SU-DHL-6 (cell line): Measurements from ENCODE around the gene NGLY1.

Experiments
- H2AFZ ChIP-seq: fragments of 200-600 bp; sonication (generic); 2 replicates; pipeline ENCODE4 v1.6.1; 2014; ENCODE audit warnings: low read depth, mild to moderate bottlenecking, moderate library complexity, mixed read lengths, antibody characterized with exemption, low read length; ENCODE audit not compliant: severe bottlenecking
- H3F3A ChIP-seq: fragments of 200-600 bp; shearing (Covaris generic); 2 replicates; pipeline ENCODE4 v1.6.0; 2016; ENCODE audit warnings: antibody characterized with exemption, mild to moderate bottlenecking; ENCODE audit not compliant: insufficient read depth
- H3K27ac ChIP-seq: fragments of 200-600 bp; sonication (generic); 2 replicates; pipeline ENCODE4 v1.5.1; 2016; ENCODE audit warnings: low read depth, mild to moderate bottlenecking, low read length, moderate library complexity, mixed read lengths
- H3K27me3 ChIP-seq: fragments of 200-600 bp; sonication (generic), shearing (Covaris generic); 2 replicates; pipeline ENCODE4 v1.6.0; 2014; ENCODE audit warnings: mild to moderate bottlenecking, low read length
- H3K36me3 ChIP-seq: fragments of 200-600 bp; sonication (generic); 2 replicates; pipeline ENCODE4 v1.6.1; 2014; ENCODE audit warnings: mild to moderate bottlenecking, low read length, mixed read lengths
- H3K4me2 ChIP-seq: fragments of 300-600, 200-600 bp; shearing (Covaris generic), sonication (generic); 2 replicates; pipeline ENCODE4 v1.6.0; 2014; ENCODE audit warnings: low read length, low read depth, mild to moderate bottlenecking; ENCODE audit not compliant: poor library complexity, severe bottlenecking
- H3K4me3 ChIP-seq: fragments of 200-600 bp; sonication (generic); 2 replicates; pipeline ENCODE4 v1.5.1; 2014; ENCODE audit warnings: antibody characterized with exemption, low read length, mild to moderate bottlenecking, mixed read lengths; ENCODE audit not compliant: insufficient read depth, poor library complexity, severe bottlenecking
- H3K79me2 ChIP-seq: fragments of 200-600 bp; sonication (generic); 2 replicates; pipeline ENCODE4 v1.6.1; 2014; ENCODE audit warnings: mild to moderate bottlenecking, low read length, moderate library complexity; ENCODE audit not compliant: insufficient read depth
- H3K9ac ChIP-seq: fragments of 200-600 bp; sonication (generic); 2 replicates; pipeline ENCODE4 v1.7.0; 2014; ENCODE audit warnings: mild to moderate bottlenecking, low read length
- H3K9me2 ChIP-seq: fragments of 200-600 bp; sonication (generic); replicated peaks from 2 replicates; pipeline ENCODE4 v1.6.1; 2014; ENCODE audit warnings: low read length; ENCODE audit not compliant: insufficient read depth
- H3K9me3 ChIP-seq: fragments of 200-600 bp; sonication (generic); 2 replicates; pipeline ENCODE4 v1.6.1; 2014; ENCODE audit warnings: low read length, mixed read lengths; ENCODE audit not compliant: insufficient read depth
- H4K20me1 ChIP-seq: fragments of 200-600 bp; sonication (generic); 2 replicates; pipeline ENCODE4 v1.6.1; 2014; ENCODE audit warnings: low read depth, mild to moderate bottlenecking, antibody characterized with exemption, low read length, moderate library complexity, mixed read lengths
- CTCF ChIP-seq: fragments of 200-600 bp; sonication (generic); IDR thresholded peaks from one replicate; pipeline ENCODE4 v1.5.1; 2017; ENCODE audit warnings: antibody characterized with exemption, mild to moderate bottlenecking, low read length, moderate library complexity; ENCODE audit not compliant: insufficient read depth, poor library complexity, severe bottlenecking
- EZH2phosphoT487 ChIP-seq: fragments of 200-600 bp; sonication (generic), shearing (Covaris generic); conservative IDR thresholded peaks from 2 replicates; pipeline ENCODE4 v1.6.1; 2018; ENCODE audit warnings: mild to moderate bottlenecking, antibody characterized with exemption, low read length, moderate library complexity, mixed read lengths

Gene NGLY1

DNA sequence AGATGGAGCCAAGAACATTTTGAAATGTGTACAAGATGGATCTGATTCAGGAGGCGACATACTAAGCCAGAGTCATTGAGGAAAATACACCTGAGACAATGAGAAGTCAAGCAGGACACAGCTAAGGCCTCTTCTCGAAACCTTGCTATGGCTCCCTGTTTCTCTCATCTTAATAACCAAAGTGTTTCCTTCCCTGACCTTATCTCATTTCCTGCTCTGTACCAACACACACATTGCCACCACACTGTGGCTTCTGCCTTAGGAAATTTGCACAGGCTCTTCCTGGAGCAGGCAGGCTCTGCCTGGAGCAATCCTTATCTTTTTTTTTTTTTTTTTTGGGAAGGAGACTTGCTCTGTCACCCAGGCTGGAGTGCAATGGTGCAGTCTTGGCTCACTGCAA lies 43.3 kb upstream of the NGLY1 start:
- Histone ChIP-seq H3K9me2 (no peaks in the 10 kb centered on the region), H2AFZ (no peak overlapping the region), H3K4me3 (no peak overlapping the region), H3K4me2 (no peak overlapping the region), H3K36me3 (no peaks in the 10 kb centered on the region; the same call in 1 of the 2 replicates), H3K27me3 (no peaks in the 10 kb centered on the region), H3K79me2 (no peaks in the 10 kb centered on the region), H3K27ac (no peak overlapping the region), H3K9me3 (no peaks in the 10 kb centered on the region), H3K9ac (no peak overlapping the region), H3F3A (no peaks in the 10 kb centered on the region), H4K20me1 (no peaks in the 10 kb centered on the region)
- TF ChIP-seq CTCF (no peak), EZH2phosphoT487 (no peak)

DNA sequence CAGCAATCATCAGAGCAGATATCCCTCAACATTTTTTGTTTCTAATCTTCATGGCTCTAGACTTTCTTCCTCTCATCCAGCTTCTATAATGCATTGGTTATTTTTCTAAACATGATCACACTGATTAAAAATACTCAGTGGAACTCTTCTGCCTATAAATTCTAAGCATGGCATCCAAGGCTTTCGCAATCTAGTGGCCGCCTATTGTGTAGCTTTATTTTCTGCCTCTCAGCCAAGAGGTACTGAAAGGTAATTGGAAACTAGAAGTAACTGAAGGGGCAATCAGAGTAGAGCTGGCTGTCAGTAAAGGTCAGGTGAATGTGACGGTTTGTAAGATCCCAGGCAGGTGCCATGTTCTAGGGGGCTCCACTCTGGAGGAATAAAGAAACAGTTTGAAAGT lies 40.1 kb upstream of the NGLY1 start:
- H3K27ac ChIP-seq = no peak overlapping the region
- H3K27me3 ChIP-seq = no peaks in the 10 kb centered on the region; the same call in 1 of the 2 replicates
- H3F3A ChIP-seq = no peaks in the 10 kb centered on the region
- TF ChIP-seq EZH2phosphoT487 (no peak), CTCF (no peak)
- no peaks in the 10 kb centered on the region for H3K9me3 ChIP-seq
- no peaks in the 10 kb centered on the region for H3K79me2 ChIP-seq
- H2AFZ ChIP-seq = no peak overlapping the region
- H3K4me3 ChIP-seq = no peak overlapping the region
- H3K9me2 ChIP-seq = no peaks in the 10 kb centered on the region
- no peaks in the 10 kb centered on the region for H3K36me3 ChIP-seq
- no peak overlapping the region for H3K9ac ChIP-seq
- H4K20me1 ChIP-seq = no peaks in the 10 kb centered on the region
- H3K4me2 ChIP-seq = no peak overlapping the region

GRCh38 chr3:25821746-25822573 lies 38.7 kb upstream of the NGLY1 start:
- Histone ChIP-seq H3K36me3 (no peaks in the 10 kb centered on the region), H3K9ac (no peak overlapping the region)

More at GRCh38 chr3:25821746-25822573, 38.7 kb upstream of the NGLY1 start:
- no peak overlapping the region for H2AFZ ChIP-seq
- no peak for TF ChIP-seq CTCF
- TF ChIP-seq EZH2phosphoT487 = no peak
- no peaks in the 10 kb centered on the region; the same call in 1 of the 2 replicates for H3K27me3 ChIP-seq
- no peak overlapping the region for H3K4me3 ChIP-seq
- H3K9me3 ChIP-seq = no peaks in the 10 kb centered on the region
- no peaks in the 10 kb centered on the region for H3K79me2 ChIP-seq
- H3K27ac ChIP-seq = no peak overlapping the region
- no peak overlapping the region for H3K4me2 ChIP-seq
- no peaks in the 10 kb centered on the region for H3K9me2 ChIP-seq
- no peaks in the 10 kb centered on the region for H4K20me1 ChIP-seq
- H3F3A ChIP-seq = no peaks in the 10 kb centered on the region
